ENCODE data around the gene EVC2.

EVC2 gene

GRCh38 chr4:5572114-5572513 is 136.2 kb downstream of the EVC2 start:
- ChIA-PET CTCF (no interaction called here), POLR2A (no interaction called here)
- peaks cover 0 to 13% (median 0%) of the 10 kb centered on the region in 4 experiments for H3K36me3 ChIP-seq (ENCODE audit: control insufficient read depth in 4 of 4, insufficient read depth in 4 of 4, low read length in 3 of 4)
- no peak overlapping the region for H3K4me3 ChIP-seq (ENCODE audit: control insufficient read depth in 1 of 7, extremely low read depth in 1 of 7, insufficient read depth in 4 of 7, low read depth in 2 of 7, low read length in 6 of 7)
- 89% methylated on average over 1 of the region's 2 CpGs for WGBS (ENCODE audit: insufficient coverage)
- DNase-seq = peak in 1 of 3 donors; percentile 3
- no peaks in the 10 kb centered on the region for H3K27me3 ChIP-seq (replicated peaks in 2 of 5; ENCODE audit: control insufficient read depth in 4 of 5, insufficient read depth in 5 of 5, low read length in 4 of 5)
- no peak overlapping the region for H3K27ac ChIP-seq (ENCODE audit: insufficient read depth in 1 of 2, low read depth in 1 of 2, low read length in 2 of 2, poor library complexity in 1 of 2, severe bottlenecking in 2 of 2)
- H3K4me1 ChIP-seq (ENCODE audit: control extremely low read depth in 1 of 4, control insufficient read depth in 4 of 4, insufficient read depth in 4 of 4, low read length in 3 of 4) = no peaks in the 10 kb centered on the region
- no peaks in the 10 kb centered on the region for H3K9me3 ChIP-seq (ENCODE audit: control extremely low read depth in 1 of 5, control insufficient read depth in 4 of 5, insufficient read depth in 2 of 5, low read depth in 1 of 5, low read length in 4 of 5)

- Histone ChIP-seq H3K36me3 (ENCODE audit: control insufficient read depth in 4 of 4, insufficient read depth in 4 of 4, low read length in 3 of 4) (peaks cover 0 to 13% (median 0%) of the 10 kb centered on the region in 4 experiments), H3K4me3 (ENCODE audit: control insufficient read depth in 1 of 7, extremely low read depth in 1 of 7, insufficient read depth in 4 of 7, low read depth in 2 of 7, low read length in 6 of 7) (no peak overlapping the region), H3K4me1 (ENCODE audit: control extremely low read depth in 1 of 4, control insufficient read depth in 4 of 4, insufficient read depth in 4 of 4, low read length in 3 of 4) (no peaks in the 10 kb centered on the region), H3K9me3 (ENCODE audit: control extremely low read depth in 1 of 5, control insufficient read depth in 4 of 5, insufficient read depth in 2 of 5, low read depth in 1 of 5, low read length in 4 of 5) (no peaks in the 10 kb centered on the region), H3K27me3 (replicated peaks in 2 of 5; ENCODE audit: control insufficient read depth in 4 of 5, insufficient read depth in 5 of 5, low read length in 4 of 5) (no peaks in the 10 kb centered on the region), H3K27ac (ENCODE audit: insufficient read depth in 1 of 2, low read depth in 1 of 2, low read length in 2 of 2, poor library complexity in 1 of 2, severe bottlenecking in 2 of 2) (no peak overlapping the region)
- CTCF ChIA-PET = no interaction called here
- no peak for DNase-seq
- POLR2A ChIA-PET = no interaction called here
- WGBS (ENCODE audit: insufficient coverage) = 100% methylated on average over 5 of the region's 5 CpGs
Measured at GRCh38 chr4:5571646-5572045, 136.7 kb downstream of the EVC2 start.

GRCh38 chr4:5569451-5569850 is 138.9 kb downstream of the EVC2 start:
- no peak overlapping the region for H3K27ac ChIP-seq (ENCODE audit: insufficient read depth in 1 of 2, low read depth in 1 of 2, low read length in 2 of 2, poor library complexity in 1 of 2, severe bottlenecking in 2 of 2)
- no peak overlapping the region for H3K4me3 ChIP-seq (ENCODE audit: control insufficient read depth in 1 of 7, extremely low read depth in 1 of 7, insufficient read depth in 4 of 7, low read depth in 2 of 7, low read length in 6 of 7)
- DNase-seq = no peak
- no peaks in the 10 kb centered on the region for H3K4me1 ChIP-seq (ENCODE audit: control extremely low read depth in 1 of 4, control insufficient read depth in 4 of 4, insufficient read depth in 4 of 4, low read length in 3 of 4)
- H3K9me3 ChIP-seq (ENCODE audit: control extremely low read depth in 1 of 5, control insufficient read depth in 4 of 5, insufficient read depth in 2 of 5, low read depth in 1 of 5, low read length in 4 of 5) = no peaks in the 10 kb centered on the region
- ChIA-PET CTCF (no interaction called here), POLR2A (interaction anchor here (0.6 kb wide), 1 partner anchor 1693 kb away, joined by 3 read pairs; no protein-coding TSS in a partner anchor)
- H3K27me3 ChIP-seq (replicated peaks in 2 of 5; ENCODE audit: control insufficient read depth in 4 of 5, insufficient read depth in 5 of 5, low read length in 4 of 5) = no peaks in the 10 kb centered on the region
- peaks cover 0 to 15% (median 0%) of the 10 kb centered on the region in 4 experiments for H3K36me3 ChIP-seq (ENCODE audit: control insufficient read depth in 4 of 4, insufficient read depth in 4 of 4, low read length in 3 of 4)
- WGBS (ENCODE audit: insufficient coverage) = 98% methylated on average over 5 of the region's 5 CpGs

DNA sequence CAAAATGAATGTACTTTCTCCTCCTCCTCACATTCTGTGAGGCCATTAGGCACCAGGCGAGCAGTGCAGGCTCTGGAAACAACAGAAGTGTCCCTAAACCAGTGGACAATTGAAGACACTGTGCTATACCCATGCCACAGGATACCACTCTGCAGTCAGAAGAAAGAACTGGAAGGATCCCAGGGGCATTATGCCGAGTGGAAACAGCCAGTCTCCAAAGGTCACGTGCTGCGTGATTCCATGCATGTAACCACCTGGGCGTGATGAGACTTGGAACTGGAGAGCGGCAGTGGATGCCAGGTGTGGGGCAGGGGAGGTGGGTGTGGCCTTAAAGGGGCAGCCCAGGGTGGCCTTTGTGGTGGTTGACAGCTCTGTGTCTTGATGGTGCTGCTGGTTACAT is 139.4 kb downstream of the EVC2 start:
- Histone ChIP-seq H3K36me3 (ENCODE audit: control insufficient read depth in 4 of 4, insufficient read depth in 4 of 4, low read length in 3 of 4) (peaks cover 0 to 14% (median 0%) of the 10 kb centered on the region in 4 experiments), H3K27me3 (replicated peaks in 2 of 5; ENCODE audit: control insufficient read depth in 4 of 5, insufficient read depth in 5 of 5, low read length in 4 of 5) (no peaks in the 10 kb centered on the region), H3K4me1 (ENCODE audit: control extremely low read depth in 1 of 4, control insufficient read depth in 4 of 4, insufficient read depth in 4 of 4, low read length in 3 of 4) (no peaks in the 10 kb centered on the region), H3K9me3 (ENCODE audit: control extremely low read depth in 1 of 5, control insufficient read depth in 4 of 5, insufficient read depth in 2 of 5, low read depth in 1 of 5, low read length in 4 of 5) (no peaks in the 10 kb centered on the region), H3K27ac (ENCODE audit: insufficient read depth in 1 of 2, low read depth in 1 of 2, low read length in 2 of 2, poor library complexity in 1 of 2, severe bottlenecking in 2 of 2) (no peak overlapping the region), H3K4me3 (ENCODE audit: control insufficient read depth in 1 of 7, extremely low read depth in 1 of 7, insufficient read depth in 4 of 7, low read depth in 2 of 7, low read length in 6 of 7) (no peak overlapping the region)
- ChIA-PET POLR2A (no interaction called here), CTCF (no interaction called here)
- 98% methylated on average over 6 of the region's 6 CpGs for WGBS (ENCODE audit: insufficient coverage)
- DNase-seq = no peak

- H3K27me3 ChIP-seq (replicated peaks in 2 of 5; ENCODE audit: control insufficient read depth in 4 of 5, insufficient read depth in 5 of 5, low read length in 4 of 5) = no peaks in the 10 kb centered on the region
- peaks cover 0 to 11% (median 0%) of the 10 kb centered on the region in 4 experiments for H3K36me3 ChIP-seq (ENCODE audit: control insufficient read depth in 4 of 4, insufficient read depth in 4 of 4, low read length in 3 of 4)
- no peaks in the 10 kb centered on the region for H3K4me1 ChIP-seq (ENCODE audit: control extremely low read depth in 1 of 4, control insufficient read depth in 4 of 4, insufficient read depth in 4 of 4, low read length in 3 of 4)
- ChIA-PET CTCF (no interaction called here), POLR2A (no interaction called here)
- WGBS (ENCODE audit: insufficient coverage) = 96% methylated on average over 20 of the region's 20 CpGs
- H3K9me3 ChIP-seq (ENCODE audit: control extremely low read depth in 1 of 5, control insufficient read depth in 4 of 5, insufficient read depth in 2 of 5, low read depth in 1 of 5, low read length in 4 of 5) = no peaks in the 10 kb centered on the region
- H3K4me3 ChIP-seq (ENCODE audit: control insufficient read depth in 1 of 7, extremely low read depth in 1 of 7, insufficient read depth in 4 of 7, low read depth in 2 of 7, low read length in 6 of 7) = no peak overlapping the region
- no peak for DNase-seq
- H3K27ac ChIP-seq (ENCODE audit: insufficient read depth in 1 of 2, low read depth in 1 of 2, low read length in 2 of 2, poor library complexity in 1 of 2, severe bottlenecking in 2 of 2) = no peak overlapping the region
Measured at GRCh38 chr4:5568336-5568735, 140.0 kb downstream of the EVC2 start.

DNA sequence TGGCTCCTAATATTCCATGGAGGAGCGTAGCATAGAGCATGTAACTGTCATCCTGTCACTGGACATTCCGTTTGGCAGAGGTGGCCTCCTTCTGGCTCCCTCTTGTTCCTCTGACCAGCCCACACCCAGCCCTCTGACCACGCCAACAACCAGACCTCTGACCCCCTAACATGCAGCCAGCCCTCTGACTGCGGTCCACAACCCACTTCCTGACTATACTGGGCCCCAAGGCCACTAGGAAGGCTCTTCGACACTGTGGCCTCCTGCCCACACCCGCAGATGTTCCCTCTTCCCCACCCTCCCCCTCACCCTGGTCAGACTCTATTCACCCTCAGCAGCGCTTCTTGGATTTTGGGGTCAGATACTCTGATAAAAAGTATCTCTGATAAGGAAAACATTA is 141.4 kb downstream of the EVC2 start:
- H3K27me3 ChIP-seq (replicated peaks in 2 of 5; ENCODE audit: control insufficient read depth in 4 of 5, insufficient read depth in 5 of 5, low read length in 4 of 5) = no peaks in the 10 kb centered on the region
- 93% methylated on average over 4 of the region's 7 CpGs for WGBS (ENCODE audit: insufficient coverage)

GRCh38 chr4:5566526-5566925 is 141.8 kb downstream of the EVC2 start:
- no peak for DNase-seq
- peaks cover 0 to 5% (median 0%) of the 10 kb centered on the region in 4 experiments for H3K36me3 ChIP-seq (ENCODE audit: control insufficient read depth in 4 of 4, insufficient read depth in 4 of 4, low read length in 3 of 4)
- no peak overlapping the region for H3K4me3 ChIP-seq (ENCODE audit: control insufficient read depth in 1 of 7, extremely low read depth in 1 of 7, insufficient read depth in 4 of 7, low read depth in 2 of 7, low read length in 6 of 7)
- H3K27ac ChIP-seq (ENCODE audit: insufficient read depth in 1 of 2, low read depth in 1 of 2, low read length in 2 of 2, poor library complexity in 1 of 2, severe bottlenecking in 2 of 2) = no peak overlapping the region
- CTCF ChIA-PET = no interaction called here
- no peaks in the 10 kb centered on the region for H3K9me3 ChIP-seq (ENCODE audit: control extremely low read depth in 1 of 5, control insufficient read depth in 4 of 5, insufficient read depth in 2 of 5, low read depth in 1 of 5, low read length in 4 of 5)
- H3K27me3 ChIP-seq (replicated peaks in 2 of 5; ENCODE audit: control insufficient read depth in 4 of 5, insufficient read depth in 5 of 5, low read length in 4 of 5) = no peaks in the 10 kb centered on the region
- 100% methylated on average over 3 of the region's 6 CpGs for WGBS (ENCODE audit: insufficient coverage)
- POLR2A ChIA-PET = no interaction called here
- no peaks in the 10 kb centered on the region for H3K4me1 ChIP-seq (ENCODE audit: control extremely low read depth in 1 of 4, control insufficient read depth in 4 of 4, insufficient read depth in 4 of 4, low read length in 3 of 4)

More for the DNA sequence above, 141.4 kb downstream of the EVC2 start:
- no peaks in the 10 kb centered on the region for H3K4me1 ChIP-seq (ENCODE audit: control extremely low read depth in 1 of 4, control insufficient read depth in 4 of 4, insufficient read depth in 4 of 4, low read length in 3 of 4)
- no peaks in the 10 kb centered on the region for H3K9me3 ChIP-seq (ENCODE audit: control extremely low read depth in 1 of 5, control insufficient read depth in 4 of 5, insufficient read depth in 2 of 5, low read depth in 1 of 5, low read length in 4 of 5)
- H3K27ac ChIP-seq (ENCODE audit: insufficient read depth in 1 of 2, low read depth in 1 of 2, low read length in 2 of 2, poor library complexity in 1 of 2, severe bottlenecking in 2 of 2) = no peak overlapping the region
- CTCF ChIA-PET = no interaction called here
- POLR2A ChIA-PET = no interaction called here
- peaks cover 0 to 5% (median 0%) of the 10 kb centered on the region in 4 experiments for H3K36me3 ChIP-seq (ENCODE audit: control insufficient read depth in 4 of 4, insufficient read depth in 4 of 4, low read length in 3 of 4)
- H3K4me3 ChIP-seq (ENCODE audit: control insufficient read depth in 1 of 7, extremely low read depth in 1 of 7, insufficient read depth in 4 of 7, low read depth in 2 of 7, low read length in 6 of 7) = no peak overlapping the region
- no peak for DNase-seq
